ENCODE results near the gene LINC01488. TPM values are rescaled to one million over a fixed set of nuclear protein-coding genes. Genes with fewer than 3 reads are reported as not detected.

LINC01488 gene
- polyA plus RNA-seq, 1 of the 3 experiments (the other 2 are of a cell fraction): not detected

- CTCF ChIA-PET: interaction anchor here (1.1 kb wide), 1 partner anchor 18 kb away, joined by 3 read pairs; no protein-coding TSS in a partner anchor
- no peaks in the 10 kb centered on the region for H3K9me3 ChIP-seq
- POLR2A ChIA-PET: no interaction called here
- peak; percentile 22 for DNase-seq
- H3K27me3 ChIP-seq (ENCODE audit: insufficient read depth): no peaks in the 10 kb centered on the region
- H3K4me1 ChIP-seq (ENCODE audit: control insufficient read depth in 1 of 2, insufficient read depth in 2 of 2, low read depth in 1 of 2, low read length in 1 of 2): peaks cover 12 to 16% of the 10 kb centered on the region in 2 experiments; a peak in 3 of 4 replicates
- H3F3A ChIP-seq (replicated peaks; ENCODE audit: insufficient read depth): peaks cover 20% of the 10 kb centered on the region
- H2AFZ ChIP-seq (ENCODE audit: low read depth): no peak overlapping the region
- H3K9me2 ChIP-seq: no peaks in the 10 kb centered on the region
- H4K20me1 ChIP-seq (ENCODE audit: insufficient read depth): no peaks in the 10 kb centered on the region
- no peak overlapping the region for H3K4me2 ChIP-seq
- 96% methylated on average over 11 of the region's 13 CpGs for WGBS (ENCODE audit: low lambda C conversion rate)
- no peak overlapping the region for H3K4me3 ChIP-seq (ENCODE audit: low read depth in 2 of 2, low read length in 1 of 2)
- H3K79me2 ChIP-seq (ENCODE audit: insufficient read depth): no peaks in the 10 kb centered on the region
- H3K9ac ChIP-seq: no peak overlapping the region
- TF ChIP-seq JUND (IDR thresholded peaks at IDR 0.05) (no peak), GABPA (IDR thresholded peaks at IDR 0.05; ENCODE audit: low read depth) (no peak), TEAD4 (IDR thresholded peaks at IDR 0.05; ENCODE audit: borderline replicate concordance, insufficient read depth) (no peak), FOSL2 (IDR thresholded peaks at IDR 0.05; ENCODE audit: borderline replicate concordance, low read depth) (no peak), RCOR1 (IDR thresholded peaks at IDR 0.05; ENCODE audit: low read length) (no peak), FOXM1 (IDR thresholded peaks at IDR 0.05; ENCODE audit: low read depth) (no peak), GATA2 (CRISPR knock-in tag; IDR thresholded peaks at IDR 0.05) (no peak), EP300 (IDR thresholded peaks at IDR 0.05; ENCODE audit: borderline replicate concordance in 1 of 2, low read depth in 1 of 2, low read length in 1 of 2) (no peak)
- TF ChIP-seq, protein P1, sequence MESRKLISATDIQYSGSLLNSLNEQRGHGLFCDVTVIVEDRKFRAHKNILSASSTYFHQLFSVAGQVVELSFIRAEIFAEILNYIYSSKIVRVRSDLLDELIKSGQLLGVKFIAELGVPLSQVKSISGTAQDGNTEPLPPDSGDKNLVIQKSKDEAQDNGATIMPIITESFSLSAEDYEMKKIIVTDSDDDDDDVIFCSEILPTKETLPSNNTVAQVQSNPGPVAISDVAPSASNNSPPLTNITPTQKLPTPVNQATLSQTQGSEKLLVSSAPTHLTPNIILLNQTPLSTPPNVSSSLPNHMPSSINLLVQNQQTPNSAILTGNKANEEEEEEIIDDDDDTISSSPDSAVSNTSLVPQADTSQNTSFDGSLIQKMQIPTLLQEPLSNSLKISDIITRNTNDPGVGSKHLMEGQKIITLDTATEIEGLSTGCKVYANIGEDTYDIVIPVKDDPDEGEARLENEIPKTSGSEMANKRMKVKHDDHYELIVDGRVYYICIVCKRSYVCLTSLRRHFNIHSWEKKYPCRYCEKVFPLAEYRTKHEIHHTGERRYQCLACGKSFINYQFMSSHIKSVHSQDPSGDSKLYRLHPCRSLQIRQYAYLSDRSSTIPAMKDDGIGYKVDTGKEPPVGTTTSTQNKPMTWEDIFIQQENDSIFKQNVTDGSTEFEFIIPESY (IDR thresholded peaks at IDR 0.05; ENCODE audit: borderline replicate concordance, low read depth): no peak
- TF ChIP-seq, protein P2, sequence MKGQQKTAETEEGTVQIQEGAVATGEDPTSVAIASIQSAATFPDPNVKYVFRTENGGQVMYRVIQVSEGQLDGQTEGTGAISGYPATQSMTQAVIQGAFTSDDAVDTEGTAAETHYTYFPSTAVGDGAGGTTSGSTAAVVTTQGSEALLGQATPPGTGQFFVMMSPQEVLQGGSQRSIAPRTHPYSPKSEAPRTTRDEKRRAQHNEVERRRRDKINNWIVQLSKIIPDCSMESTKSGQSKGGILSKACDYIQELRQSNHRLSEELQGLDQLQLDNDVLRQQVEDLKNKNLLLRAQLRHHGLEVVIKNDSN (IDR thresholded peaks at IDR 0.05; ENCODE audit: borderline replicate concordance, low read depth): no peak
- H3K36me3 ChIP-seq (replicated peaks in 1 of 2; ENCODE audit: control insufficient read depth in 1 of 2, insufficient read depth in 2 of 2, low read length in 1 of 2): no peaks in the 10 kb centered on the region
- H3K27ac ChIP-seq (ENCODE audit: low read depth in 2 of 2, low read length in 1 of 2): no peak overlapping the region
These were observed 17.9 kb downstream of the LINC01488 start for GRCh38 chr11:69499186-69499917.

DNA sequence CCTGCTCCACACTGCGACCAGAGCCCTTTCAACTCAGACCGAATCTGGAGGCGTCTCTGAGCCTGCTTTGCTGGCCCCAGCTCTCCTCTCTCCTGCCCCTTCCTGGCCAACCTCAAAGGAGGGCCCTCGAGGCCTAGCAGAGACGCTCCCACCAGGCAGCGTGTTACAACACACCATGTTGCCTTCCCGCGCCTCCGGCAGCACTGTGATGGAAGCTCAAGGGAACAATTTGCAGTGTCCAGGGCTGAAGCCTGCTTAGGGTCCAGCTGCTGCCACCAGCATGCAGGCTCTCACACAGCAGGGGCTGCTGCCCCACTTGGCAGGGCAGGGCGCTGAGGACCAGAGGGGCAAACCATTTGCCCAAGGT lies 18.4 kb downstream of the LINC01488 start:
- Histone ChIP-seq H3F3A (replicated peaks; ENCODE audit: insufficient read depth) (peaks cover 20% of the 10 kb centered on the region), H4K20me1 (ENCODE audit: insufficient read depth) (no peaks in the 10 kb centered on the region), H3K9ac (no peak overlapping the region), H3K79me2 (ENCODE audit: insufficient read depth) (no peaks in the 10 kb centered on the region), H2AFZ (ENCODE audit: low read depth) (no peak overlapping the region), H3K27me3 (ENCODE audit: insufficient read depth) (no peaks in the 10 kb centered on the region), H3K27ac (ENCODE audit: low read depth in 2 of 2, low read length in 1 of 2) (no peak overlapping the region), H3K9me2 (no peaks in the 10 kb centered on the region), H3K9me3 (no peaks in the 10 kb centered on the region), H3K4me1 (ENCODE audit: control insufficient read depth in 1 of 2, insufficient read depth in 2 of 2, low read depth in 1 of 2, low read length in 1 of 2) (peaks cover 10 to 12% of the 10 kb centered on the region in 2 experiments; a peak in 3 of 4 replicates), H3K36me3 (replicated peaks in 1 of 2; ENCODE audit: control insufficient read depth in 1 of 2, insufficient read depth in 2 of 2, low read length in 1 of 2) (no peaks in the 10 kb centered on the region), H3K4me2 (no peak overlapping the region), H3K4me3 (ENCODE audit: low read depth in 2 of 2, low read length in 1 of 2) (no peak overlapping the region)
- DNase-seq: peak; percentile 32
- CTCF ChIA-PET: interaction anchor here (1.1 kb wide), 1 partner anchor 17 kb away, joined by 3 read pairs; no protein-coding TSS in a partner anchor
- WGBS (ENCODE audit: low lambda C conversion rate): 96% methylated on average over 9 of the region's 10 CpGs
- POLR2A ChIA-PET: no interaction called here
- TF ChIP-seq, protein P2 (IDR thresholded peaks at IDR 0.05; ENCODE audit: borderline replicate concordance, low read depth): no peak
- TF ChIP-seq GATA2 (CRISPR knock-in tag; IDR thresholded peaks at IDR 0.05): no peak
- no peak for TF ChIP-seq GABPA (IDR thresholded peaks at IDR 0.05; ENCODE audit: low read depth)
- no peak for TF ChIP-seq MEF2A (IDR thresholded peaks at IDR 0.05; ENCODE audit: borderline replicate concordance, low read depth)
- no peak for TF ChIP-seq TCF12 (IDR thresholded peaks at IDR 0.05)
- no peak for TF ChIP-seq SMC3 (IDR thresholded peaks at IDR 0.05; ENCODE audit: low read depth, low read length)
- TF ChIP-seq CHD2 (IDR thresholded peaks at IDR 0.05; ENCODE audit: low read length, partially characterized antibody): no peak
- TF ChIP-seq MAX (IDR thresholded peaks at IDR 0.05; ENCODE audit: low read depth): no peak
- no peak for TF ChIP-seq RFX5 (IDR thresholded peaks at IDR 0.05; ENCODE audit: low read length)
- TF ChIP-seq FOXJ3 (CRISPR knock-in tag; IDR thresholded peaks at IDR 0.05): no peak
- TF ChIP-seq FOXM1 (IDR thresholded peaks at IDR 0.05; ENCODE audit: low read depth): no peak
- TF ChIP-seq, protein P1 (IDR thresholded peaks at IDR 0.05; ENCODE audit: borderline replicate concordance, low read depth): no peak
